Neural cell (in vitro differentiated cells): ENCODE data around the gene F8A1.

Source experiments
- CTCF ChIP-seq: fragments of 450-650 bp; IDR thresholded peaks from 2 replicates; pipeline ENCODE4 v1.5.1; 2014; ENCODE audit warnings: antibody characterized with exemption, mild to moderate bottlenecking, moderate library complexity; ENCODE audit not compliant: poor library complexity, severe bottlenecking
- MXI1 ChIP-seq: fragments of 450-650 bp; conservative IDR thresholded peaks from 2 replicates; pipeline ENCODE4 v1.6.1; 2014; ENCODE audit warnings: antibody characterized with exemption, mild to moderate bottlenecking; ENCODE audit not compliant: poor library complexity, severe bottlenecking
- POLR2AphosphoS5 ChIP-seq: IDR thresholded peaks from 2 replicates; pipeline ENCODE4 v1.6.1; 2012
- REST ChIP-seq: IDR thresholded peaks from 2 replicates; pipeline ENCODE4 v1.6.1; 2012; ENCODE audit warnings: borderline replicate concordance
- TAF1 ChIP-seq: IDR thresholded peaks from 2 replicates; pipeline ENCODE4 v1.6.1; 2012; ENCODE audit warnings: low read depth

GRCh38 chrX:154902408-154902807 is 16.3 kb downstream of the F8A1 start:
- TF ChIP-seq REST (no peak), CTCF (no peak), TAF1 (no peak), POLR2AphosphoS5 (no peak), MXI1 (no peak)
